Upper lobe of left lung (tissue), 6 donors: ENCODE measurements around the gene BATF. TPM values are rescaled to one million over a fixed set of nuclear protein-coding genes. Genes with fewer than 3 reads are reported as not detected.

Experiments
- ATAC-seq, 2 donors: fragments of 200-7000 bp; cut with Tn5 transposase; one replicate each; pipeline ENCODE4 v1.9.1; 2022; ENCODE audit warnings: mild to moderate bottlenecking in 2 of 2, moderate library complexity in 2 of 2; ENCODE audit not compliant: low FRiP score in 2 of 2
- DNase-seq, 2 donors: peaks; one replicate each; pipeline ENCODE4 v3.0.0-alpha.2; 2019 to 2020
- H3K27ac ChIP-seq, 4 donors: fragments of 200-600 bp; sonication (generic); one replicate each; pipeline ENCODE4 v1.5.1; 2016 to 2019
- H3K27me3 ChIP-seq, 4 donors: fragments of 200-600 bp; sonication (generic); one replicate each; pipeline ENCODE4 v1.5.1; 2017 to 2019
- H3K36me3 ChIP-seq, 4 donors: fragments of 200-600 bp; sonication (generic); one replicate each; pipeline ENCODE4 v1.5.1; 2016 to 2019
- H3K4me1 ChIP-seq, 4 donors: fragments of 200-600 bp; sonication (generic); one replicate each; pipeline ENCODE4 v1.5.1; 2018 to 2019
- H3K4me3 ChIP-seq, 4 donors: fragments of 200-600 bp; sonication (generic); one replicate each; pipeline ENCODE4 v1.5.1; 2017 to 2019; ENCODE audit warnings: mild to moderate bottlenecking in 2 of 4, moderate library complexity in 1 of 4
- H3K9me3 ChIP-seq, 4 donors: fragments of 200-600 bp; sonication (generic); one replicate each; pipeline ENCODE4 v1.5.1; 2018 to 2019
- EP300 ChIP-seq, 4 donors: sonication (generic); formaldehyde crosslinking; IDR thresholded peaks; one replicate each; pipeline ENCODE4 v1.5.1; 2017; ENCODE audit warnings: antibody characterized with exemption in 4 of 4, control low read depth in 2 of 4
- POLR2A ChIP-seq, 4 donors: fragments of 450-650 bp; IDR thresholded peaks; one replicate each; pipeline ENCODE4 v1.5.1; 2016 to 2017; ENCODE audit warnings: antibody characterized with exemption in 4 of 4, mild to moderate bottlenecking in 2 of 4
- POLR2AphosphoS5 ChIP-seq, 2 donors: sonication (generic); formaldehyde crosslinking; IDR thresholded peaks; one replicate each; pipeline ENCODE4 v1.5.1; 2017; ENCODE audit warnings: antibody characterized with exemption in 2 of 2
- WGBS, 2 donors: methylation state at CpG; one replicate each; pipeline ENCODE4 v1.1.5; 2017 to 2018; 5-methylcytosine and 5-hydroxymethylcytosine counted together
- total RNA-seq, 6 donors: library from RNA; depleted of rRNA in 4 of 6; stranded (reverse); fragments of >200 nt in 4 of 6; gene quantifications; one replicate each; pipeline versions ENCODE4 v1.1.0 to v1.2.1, GENCODE V29; 2016 to 2021
- TF ChIP-seq, protein P1 (sequence below), 6 experiments: fragments of 450-650 bp in 4 of 6; fragments of 200-600 bp in 2 of 6; sonication (generic) in 2 of 6; IDR thresholded peaks; one replicate each; pipeline ENCODE4 v1.5.1; 2016 to 2019; ENCODE audit warnings: antibody characterized with exemption in 6 of 6
- donor health status: DM: no; HTN: no; CAD: no; lungs with moderate emphysema.
- donor health status: DM: no; HTN: yes; CAD: no; lungs with severe emphysema.

BATF gene
- total RNA-seq, 6 donors from 2014 or later, result 5.4 to 25.1 (median 10.8) TPM

GRCh38 chr14:75482366-75482765, 39.9 kb upstream of the BATF start:
- TF ChIP-seq, protein P1, sequence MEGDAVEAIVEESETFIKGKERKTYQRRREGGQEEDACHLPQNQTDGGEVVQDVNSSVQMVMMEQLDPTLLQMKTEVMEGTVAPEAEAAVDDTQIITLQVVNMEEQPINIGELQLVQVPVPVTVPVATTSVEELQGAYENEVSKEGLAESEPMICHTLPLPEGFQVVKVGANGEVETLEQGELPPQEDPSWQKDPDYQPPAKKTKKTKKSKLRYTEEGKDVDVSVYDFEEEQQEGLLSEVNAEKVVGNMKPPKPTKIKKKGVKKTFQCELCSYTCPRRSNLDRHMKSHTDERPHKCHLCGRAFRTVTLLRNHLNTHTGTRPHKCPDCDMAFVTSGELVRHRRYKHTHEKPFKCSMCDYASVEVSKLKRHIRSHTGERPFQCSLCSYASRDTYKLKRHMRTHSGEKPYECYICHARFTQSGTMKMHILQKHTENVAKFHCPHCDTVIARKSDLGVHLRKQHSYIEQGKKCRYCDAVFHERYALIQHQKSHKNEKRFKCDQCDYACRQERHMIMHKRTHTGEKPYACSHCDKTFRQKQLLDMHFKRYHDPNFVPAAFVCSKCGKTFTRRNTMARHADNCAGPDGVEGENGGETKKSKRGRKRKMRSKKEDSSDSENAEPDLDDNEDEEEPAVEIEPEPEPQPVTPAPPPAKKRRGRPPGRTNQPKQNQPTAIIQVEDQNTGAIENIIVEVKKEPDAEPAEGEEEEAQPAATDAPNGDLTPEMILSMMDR (IDR thresholded peaks at IDR 0.05), result no peak
- no peak for TF ChIP-seq POLR2AphosphoS5 (IDR thresholded peaks at IDR 0.05)
- no peaks in the 10 kb centered on the region for H3K36me3 ChIP-seq
- no peak overlapping the region for H3K27ac ChIP-seq
- H3K4me3 ChIP-seq, result no peak overlapping the region
- ATAC-seq (peak in 1 of 2 donors; percentile 3), DNase-seq (no peak)
- WGBS, 2 donors, result 94 to 96% methylated on average over 3 to 4 of the region's 4 CpGs
- no peaks in the 10 kb centered on the region for H3K27me3 ChIP-seq
- no peaks in the 10 kb centered on the region for H3K9me3 ChIP-seq
- peaks cover 0 to 5% (median 0%) of the 10 kb centered on the region in 4 donors for H3K4me1 ChIP-seq

- no peaks in the 10 kb centered on the region for H3K9me3 ChIP-seq
- H3K36me3 ChIP-seq, result no peaks in the 10 kb centered on the region
- peak in 1 of 2 donors; percentile 26 for ATAC-seq
- H3K4me1 ChIP-seq, result peaks cover 0 to 6% (median 3%) of the 10 kb centered on the region in 4 donors
- no peak for DNase-seq
- 42 to 52% methylated on average over 4 of the region's 4 CpGs for WGBS, 2 donors
- H3K27me3 ChIP-seq, result no peaks in the 10 kb centered on the region
- TF ChIP-seq, protein P1 (IDR thresholded peaks at IDR 0.05), result no peak
- TF ChIP-seq POLR2A (IDR thresholded peaks at IDR 0.05) (no peak), EP300 (IDR thresholded peaks at IDR 0.05) (no peak), POLR2AphosphoS5 (IDR thresholded peaks at IDR 0.05) (no peak)
- no peak overlapping the region for H3K27ac ChIP-seq
- no peak overlapping the region for H3K4me3 ChIP-seq
Measured at GRCh38 chr14:75484711-75485429, 37.4 kb upstream of the BATF start.

DNA sequence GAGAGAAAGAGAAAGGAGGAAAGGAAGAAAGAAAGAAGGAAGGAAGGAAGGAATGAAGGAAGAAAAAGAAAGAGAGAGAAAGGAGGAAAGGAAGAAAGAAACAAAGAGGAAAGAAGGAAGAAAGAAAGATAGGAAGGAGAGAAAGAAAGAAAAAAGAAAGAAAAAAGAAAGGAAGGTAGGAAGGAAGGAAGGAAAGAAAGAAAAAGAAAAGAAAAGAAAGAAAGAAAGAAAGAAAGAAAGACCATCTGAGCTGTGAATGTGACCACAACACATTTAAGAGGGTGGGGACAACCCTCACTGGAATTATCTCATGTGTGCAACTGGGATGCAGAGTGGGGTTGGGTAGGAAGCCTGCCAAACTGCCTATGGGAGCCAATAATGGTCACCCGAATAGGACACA, 36.0 kb upstream of the BATF start:
- DNase-seq (no peak), ATAC-seq (no peak)
- Histone ChIP-seq H3K36me3 (no peaks in the 10 kb centered on the region), H3K27ac (no peak overlapping the region), H3K4me1 (peaks cover 0 to 6% (median 2%) of the 10 kb centered on the region in 4 donors), H3K4me3 (no peak overlapping the region), H3K27me3 (no peaks in the 10 kb centered on the region), H3K9me3 (no peaks in the 10 kb centered on the region)
- TF ChIP-seq, protein P1 (IDR thresholded peaks at IDR 0.05), result no peak
- TF ChIP-seq POLR2AphosphoS5 (IDR thresholded peaks at IDR 0.05) (no peak), EP300 (IDR thresholded peaks at IDR 0.05) (no peak), POLR2A (IDR thresholded peaks at IDR 0.05) (no peak)
- 70 to 76% methylated on average over 1 of the region's 1 CpG for WGBS, 2 donors

- H3K4me3 ChIP-seq, result no peak overlapping the region
- TF ChIP-seq EP300 (IDR thresholded peaks at IDR 0.05) (no peak), POLR2AphosphoS5 (IDR thresholded peaks at IDR 0.05) (no peak), POLR2A (IDR thresholded peaks at IDR 0.05) (no peak)
- TF ChIP-seq, protein P1 (IDR thresholded peaks at IDR 0.05), result no peak
- H3K36me3 ChIP-seq, result no peaks in the 10 kb centered on the region
- H3K27ac ChIP-seq, result no peak overlapping the region
- DNase-seq (no peak), ATAC-seq (no peak)
- H3K4me1 ChIP-seq, result peaks cover 0 to 6% (median 2%) of the 10 kb centered on the region in 4 donors
- H3K9me3 ChIP-seq, result no peaks in the 10 kb centered on the region
- no peaks in the 10 kb centered on the region for H3K27me3 ChIP-seq
- 72 to 77% methylated on average over 7 of the region's 7 CpGs for WGBS, 2 donors
Measured at GRCh38 chr14:75487155-75487671, 35.1 kb upstream of the BATF start.

GRCh38 chr14:75489480-75489837, 32.8 kb upstream of the BATF start:
- no peaks in the 10 kb centered on the region for H3K9me3 ChIP-seq
- H3K27ac ChIP-seq, result no peak overlapping the region
- WGBS, 2 donors, result 91 to 94% methylated on average over 6 of the region's 6 CpGs

More at GRCh38 chr14:75489480-75489837, 32.8 kb upstream of the BATF start:
- no peak for DNase-seq
- Histone ChIP-seq H3K36me3 (no peaks in the 10 kb centered on the region), H3K27me3 (no peaks in the 10 kb centered on the region), H3K4me3 (no peak overlapping the region), H3K4me1 (peaks cover 0 to 6% (median 3%) of the 10 kb centered on the region in 4 donors)
- ATAC-seq, result no peak
- TF ChIP-seq, protein P1 (IDR thresholded peaks at IDR 0.05), result no peak
- TF ChIP-seq POLR2A (IDR thresholded peaks at IDR 0.05) (no peak), EP300 (IDR thresholded peaks at IDR 0.05) (no peak), POLR2AphosphoS5 (IDR thresholded peaks at IDR 0.05) (no peak)
